Left renal pelvis (tissue), 4 donors: Measurements from ENCODE around the gene MRFAP1. TPM values are rescaled to one million over a fixed set of nuclear protein-coding genes. Genes with fewer than 3 reads are reported as not detected.

Experiments used
- DNase-seq, 4 donors: peaks; one replicate each; pipeline ENCODE4 v3.0.0-alpha.2; 2013; ENCODE audit warnings: low read depth in 4 of 4, low spot score in 3 of 4
- polyA plus RNA-seq, 4 donors: library from polyadenylated mRNA; unstranded; fragments of 120-200 nt; gene quantifications; one replicate each; pipeline ENCODE4 v1.2.1, GENCODE V29; 2013; ENCODE audit not compliant: insufficient read length in 4 of 4

MRFAP1 gene
- polyA plus RNA-seq, result 100 to 1,000 TPM; 404 to 468 (median 428) TPM

- DNase-seq, result peak; percentile 88 to 91 (median 88)
Observed at GRCh38 chr4:6640292-6641163, at the start of gene MRFAP1. TSS of gene MRFAP1 (plus strand) at chr4:6640685. CDS start at chr4:6640863, 178 bp downstream.

- no peak for DNase-seq
Observed at GRCh38 chr4:6591313-6591712, 49.2 kb upstream of the MRFAP1 start.

GRCh38 chr4:6591781-6592180, 48.7 kb upstream of the MRFAP1 start:
- no peak for DNase-seq

- DNase-seq, result no peak
Observed at GRCh38 chr4:6592804-6593563, 47.5 kb upstream of the MRFAP1 start.

GRCh38 chr4:6594341-6594740, 46.1 kb upstream of the MRFAP1 start:
- DNase-seq, result no peak

GRCh38 chr4:6594826-6595355, 45.6 kb upstream of the MRFAP1 start:
- no peak for DNase-seq

GRCh38 chr4:6595897-6596537, 44.5 kb upstream of the MRFAP1 start:
- no peak for DNase-seq

GRCh38 chr4:6596948-6597347, 43.5 kb upstream of the MRFAP1 start:
- no peak for DNase-seq

- no peak for DNase-seq
Observed at GRCh38 chr4:6598127-6598526, 42.4 kb upstream of the MRFAP1 start.

- no peak for DNase-seq
Observed at GRCh38 chr4:6598641-6599040, 41.8 kb upstream of the MRFAP1 start.

GRCh38 chr4:6601661-6602250, 38.7 kb upstream of the MRFAP1 start:
- no peak for DNase-seq

- no peak for DNase-seq
Observed at GRCh38 chr4:6602289-6602688, 38.2 kb upstream of the MRFAP1 start.

GRCh38 chr4:6603128-6603527, 37.4 kb upstream of the MRFAP1 start:
- DNase-seq, result no peak

GRCh38 chr4:6605114-6605513, 35.4 kb upstream of the MRFAP1 start:
- DNase-seq, result no peak

GRCh38 chr4:6605605-6606004, 34.9 kb upstream of the MRFAP1 start:
- DNase-seq, result no peak

- DNase-seq, result no peak
Observed at GRCh38 chr4:6606465-6607235, 33.8 kb upstream of the MRFAP1 start.

GRCh38 chr4:6607368-6608055, 33.0 kb upstream of the MRFAP1 start:
- DNase-seq, result no peak

GRCh38 chr4:6608758-6609414, 31.6 kb upstream of the MRFAP1 start:
- no peak for DNase-seq
